ENCODE results near the gene DLG5.

GRCh38 chr10:77834540-77834939 lies 92.0 kb downstream of the DLG5 start:
- no peak for TF ChIP-seq POLR2A (IDR thresholded peaks at IDR 0.05)
- no peak for TF ChIP-seq CTCF (IDR thresholded peaks at IDR 0.05 in 4 of 5, conservative IDR thresholded peaks at IDR 0.05 in 1 of 5)

Data from gastrocnemius medialis (tissue), 4 donors.